Upper lobe of right lung (tissue), 1 donor: ENCODE measurements around the gene MTG2. TPM values are rescaled to one million over a fixed set of nuclear protein-coding genes. Genes with fewer than 3 reads are reported as not detected.
A peak's percentile ranks its signal among the peaks of the same experiment; 100 is the strongest.

Experiments used
- ATAC-seq: fragments of 200-7000 bp; cut with Tn5 transposase; one replicate; pipeline ENCODE4 v1.9.1; 2020; ENCODE audit warnings: mild to moderate bottlenecking, moderate library complexity
- DNase-seq: peaks from one replicate; pipeline ENCODE4 v3.0.0-alpha.2; 2020
- H3K27ac ChIP-seq: fragments of 200-600 bp; one replicate; pipeline ENCODE4 v1.8.0; 2022
- H3K27me3 ChIP-seq: fragments of 200-600 bp; one replicate; pipeline ENCODE4 v1.8.0; 2022; ENCODE audit warnings: mild to moderate bottlenecking
- H3K36me3 ChIP-seq: fragments of 200-600 bp; one replicate; pipeline ENCODE4 v1.8.0; 2022
- H3K4me1 ChIP-seq: fragments of 200-600 bp; one replicate; pipeline ENCODE4 v1.8.0; 2022
- H3K4me3 ChIP-seq: fragments of 200-600 bp; one replicate; pipeline ENCODE4 v1.8.0; 2022; ENCODE audit warnings: mild to moderate bottlenecking
- H3K9me3 ChIP-seq: fragments of 200-600 bp; one replicate; pipeline ENCODE4 v1.8.0; 2022
- intact Hi-C: fragments of 100-400 bp; cut with DNase I; formaldehyde crosslinking; loops from one replicate; pipeline ENCODE4 v1.11.0; 2022
- total RNA-seq: library from RNA; stranded (reverse); fragmentation: NEBNext Ultra II Directional; extraction: Animal tissue kit (Norgen Biotek cat#: 25700); gene quantifications from one replicate; pipeline ENCODE4 v1.2.1, GENCODE V29; 2021
- TF ChIP-seq, protein P1 (sequence below): fragments of 200-600 bp; IDR thresholded peaks from one replicate; pipeline ENCODE4 v1.8.0; 2022; ENCODE audit warnings: antibody characterized with exemption
- donor health status: DM: no; HTN: yes; CAD: no; lungs with severe emphysema.

MTG2 gene
- total RNA-seq, 1 donor from 2014 or later = 26.5 TPM

DNA sequence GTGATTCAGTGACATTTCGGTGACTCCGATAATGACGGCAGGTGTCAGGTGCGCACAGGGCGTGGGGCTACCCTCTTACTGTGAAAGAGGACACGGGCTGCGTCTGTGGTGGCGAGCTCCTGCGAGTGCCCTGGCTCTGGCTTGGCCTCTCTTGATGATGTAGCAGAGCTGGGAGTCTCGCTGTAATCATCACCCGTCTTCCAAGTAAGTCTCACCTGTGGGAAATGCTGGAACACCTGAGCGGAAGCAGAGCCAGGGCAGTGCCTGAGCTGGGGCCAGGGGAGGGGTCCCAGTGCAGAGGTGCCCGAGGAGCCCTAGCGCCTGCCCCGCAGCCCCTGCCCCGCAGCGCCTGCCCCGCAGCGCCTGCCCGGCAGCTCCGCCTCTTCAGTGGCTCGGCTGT is 60.3 kb downstream of the MTG2 start:
- Histone ChIP-seq H3K9me3 (no peaks in the 10 kb centered on the region), H3K4me3 (no peak overlapping the region), H3K27me3 (no peaks in the 10 kb centered on the region), H3K4me1 (peaks cover 21% of the 10 kb centered on the region), H3K36me3 (peaks cover 8% of the 10 kb centered on the region), H3K27ac (no peak overlapping the region)
- intact Hi-C loops = no loop called here
- ATAC-seq (no peak), DNase-seq (no peak)
- TF ChIP-seq, protein P1, sequence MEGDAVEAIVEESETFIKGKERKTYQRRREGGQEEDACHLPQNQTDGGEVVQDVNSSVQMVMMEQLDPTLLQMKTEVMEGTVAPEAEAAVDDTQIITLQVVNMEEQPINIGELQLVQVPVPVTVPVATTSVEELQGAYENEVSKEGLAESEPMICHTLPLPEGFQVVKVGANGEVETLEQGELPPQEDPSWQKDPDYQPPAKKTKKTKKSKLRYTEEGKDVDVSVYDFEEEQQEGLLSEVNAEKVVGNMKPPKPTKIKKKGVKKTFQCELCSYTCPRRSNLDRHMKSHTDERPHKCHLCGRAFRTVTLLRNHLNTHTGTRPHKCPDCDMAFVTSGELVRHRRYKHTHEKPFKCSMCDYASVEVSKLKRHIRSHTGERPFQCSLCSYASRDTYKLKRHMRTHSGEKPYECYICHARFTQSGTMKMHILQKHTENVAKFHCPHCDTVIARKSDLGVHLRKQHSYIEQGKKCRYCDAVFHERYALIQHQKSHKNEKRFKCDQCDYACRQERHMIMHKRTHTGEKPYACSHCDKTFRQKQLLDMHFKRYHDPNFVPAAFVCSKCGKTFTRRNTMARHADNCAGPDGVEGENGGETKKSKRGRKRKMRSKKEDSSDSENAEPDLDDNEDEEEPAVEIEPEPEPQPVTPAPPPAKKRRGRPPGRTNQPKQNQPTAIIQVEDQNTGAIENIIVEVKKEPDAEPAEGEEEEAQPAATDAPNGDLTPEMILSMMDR = no peak

DNA sequence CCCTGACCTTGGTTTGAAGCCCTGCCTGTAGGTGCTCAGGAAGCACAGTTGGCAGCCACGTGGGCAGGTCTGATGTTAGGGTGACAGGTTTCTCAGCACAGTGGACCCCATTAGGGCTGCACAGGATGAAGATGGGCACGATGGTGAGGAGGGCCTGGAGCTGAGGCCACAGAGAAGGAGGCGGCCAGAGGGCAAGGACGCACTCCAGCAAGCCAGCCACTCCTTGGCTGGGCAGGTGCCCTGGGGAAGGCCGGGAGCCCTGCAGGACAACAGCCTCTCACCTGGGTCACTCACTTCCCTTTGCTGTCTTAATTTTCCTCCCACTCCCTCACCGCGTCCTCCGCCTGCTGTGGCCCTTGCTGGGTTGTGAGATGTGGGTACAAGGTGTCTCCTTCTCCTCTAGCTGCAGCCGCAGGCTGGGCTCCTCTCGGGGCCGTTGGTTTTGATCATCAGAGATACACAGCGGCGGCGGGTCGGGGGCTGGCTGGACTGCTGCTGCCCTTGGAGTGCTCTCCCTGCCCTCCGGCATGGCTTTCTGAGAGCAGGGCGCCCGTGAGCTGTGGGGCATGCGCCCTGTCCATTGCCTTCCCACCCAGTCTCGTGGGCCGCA is 61.2 kb downstream of the MTG2 start:
- TF ChIP-seq, protein P1 = no peak
- no peak for ATAC-seq
- intact Hi-C loops = no loop called here
- H3K4me1 ChIP-seq = peaks cover 25% of the 10 kb centered on the region
- H3K27me3 ChIP-seq = no peaks in the 10 kb centered on the region
- H3K4me3 ChIP-seq = no peak overlapping the region
- H3K36me3 ChIP-seq = peaks cover 8% of the 10 kb centered on the region
- no peak overlapping the region for H3K27ac ChIP-seq
- H3K9me3 ChIP-seq = no peaks in the 10 kb centered on the region
- DNase-seq = no peak

DNA sequence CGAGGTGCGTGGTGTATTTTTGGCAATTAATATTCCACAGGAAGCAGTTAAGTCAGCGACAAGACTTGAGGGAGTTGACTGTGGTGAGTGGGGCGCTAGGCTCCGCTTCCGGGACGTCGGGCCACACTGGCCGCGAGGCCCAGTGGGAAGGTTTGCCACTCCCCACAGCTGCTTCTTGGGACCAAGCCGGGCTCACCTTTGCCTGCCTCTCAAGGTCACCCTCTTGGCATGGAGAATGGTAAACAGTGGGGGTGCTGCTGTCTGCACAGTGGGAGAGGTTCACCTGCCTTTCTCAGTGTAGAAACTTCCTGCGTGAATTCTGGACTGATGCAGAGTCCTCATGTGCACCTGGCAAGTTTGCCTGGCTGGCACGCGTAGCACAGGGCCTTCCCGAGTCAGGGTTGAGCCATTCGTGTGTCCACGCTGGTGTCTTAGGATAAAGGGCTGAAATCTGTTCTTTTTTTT is 61.8 kb downstream of the MTG2 start:
- no peak for DNase-seq
- H3K27me3 ChIP-seq = no peaks in the 10 kb centered on the region
- H3K4me3 ChIP-seq = no peak overlapping the region
- intact Hi-C loops = no loop called here
- no peaks in the 10 kb centered on the region for H3K9me3 ChIP-seq
- ATAC-seq = peak; percentile 36
- peaks cover 19% of the 10 kb centered on the region for H3K4me1 ChIP-seq
- no peak overlapping the region for H3K27ac ChIP-seq
- TF ChIP-seq, protein P1 = no peak
- H3K36me3 ChIP-seq = peaks cover 8% of the 10 kb centered on the region

DNA sequence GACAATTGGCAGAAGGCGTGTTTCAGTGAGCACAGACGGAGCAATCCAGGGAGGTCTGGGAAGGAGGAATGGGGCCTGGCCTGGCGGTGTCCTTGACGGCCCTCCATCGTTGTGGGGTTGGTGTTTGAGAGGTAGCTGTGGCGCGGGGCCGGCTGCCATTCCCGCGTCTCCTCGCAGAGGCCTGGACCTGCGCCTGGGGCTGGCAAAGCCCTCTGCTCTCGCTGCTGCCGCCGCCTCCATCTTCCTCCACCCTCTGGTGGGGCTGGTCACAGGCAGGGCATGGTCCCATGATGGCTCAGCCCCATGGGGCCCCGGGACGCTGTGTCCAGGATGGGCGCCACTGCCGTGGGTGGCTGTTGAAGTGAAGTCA is 63.1 kb downstream of the MTG2 start:
- H3K27me3 ChIP-seq = no peaks in the 10 kb centered on the region
- no peaks in the 10 kb centered on the region for H3K9me3 ChIP-seq
- DNase-seq (no peak), ATAC-seq (no peak)
- peaks cover 11% of the 10 kb centered on the region for H3K4me1 ChIP-seq
- TF ChIP-seq, protein P1 = no peak
- intact Hi-C loops = no loop called here
- no peak overlapping the region for H3K27ac ChIP-seq
- H3K36me3 ChIP-seq = peaks cover 8% of the 10 kb centered on the region
- H3K4me3 ChIP-seq = no peak overlapping the region

DNA sequence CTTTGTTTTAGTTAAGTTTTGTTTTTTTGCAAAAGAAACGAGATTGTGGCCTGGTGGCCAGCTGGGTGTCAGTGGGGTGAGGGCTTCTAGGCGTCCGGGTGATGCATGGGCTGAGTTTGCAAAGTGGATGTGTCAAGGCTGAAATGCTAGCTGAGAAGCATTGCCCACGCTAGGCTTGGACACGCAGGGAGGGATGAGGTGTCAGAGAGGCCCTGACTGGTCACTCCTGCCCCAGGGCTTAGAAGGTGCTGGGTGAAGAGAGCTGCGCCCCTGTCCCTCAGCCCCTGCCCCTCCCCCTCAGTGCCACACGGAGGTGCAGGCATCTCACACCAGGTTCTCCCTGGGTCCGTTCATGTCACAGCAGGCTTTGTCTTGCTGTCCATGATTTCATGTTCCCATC is 63.6 kb downstream of the MTG2 start:
- Histone ChIP-seq H3K36me3 (peaks cover 8% of the 10 kb centered on the region), H3K27ac (no peak overlapping the region), H3K9me3 (no peaks in the 10 kb centered on the region), H3K4me1 (peaks cover 11% of the 10 kb centered on the region), H3K4me3 (no peak overlapping the region), H3K27me3 (no peaks in the 10 kb centered on the region)
- intact Hi-C loops = no loop called here
- TF ChIP-seq, protein P1 = no peak
- ATAC-seq = no peak
- DNase-seq = no peak
